Left kidney (tissue), 2 donors: Measurements from ENCODE around the gene KATNAL1. TPM values are rescaled to one million over a fixed set of nuclear protein-coding genes. Genes with fewer than 3 reads are reported as not detected.

Experiments
- DNase-seq: peaks from one replicate; pipeline ENCODE4 v3.0.0-alpha.2; 2013
- polyA plus RNA-seq: library from polyadenylated mRNA; unstranded; fragments of 120-200 nt; gene quantifications from one replicate; pipeline ENCODE4 v1.2.1, GENCODE V29; 2013; ENCODE audit not compliant: insufficient read length

KATNAL1 gene
- polyA plus RNA-seq, 1 donor = 16.7 TPM

DNA sequence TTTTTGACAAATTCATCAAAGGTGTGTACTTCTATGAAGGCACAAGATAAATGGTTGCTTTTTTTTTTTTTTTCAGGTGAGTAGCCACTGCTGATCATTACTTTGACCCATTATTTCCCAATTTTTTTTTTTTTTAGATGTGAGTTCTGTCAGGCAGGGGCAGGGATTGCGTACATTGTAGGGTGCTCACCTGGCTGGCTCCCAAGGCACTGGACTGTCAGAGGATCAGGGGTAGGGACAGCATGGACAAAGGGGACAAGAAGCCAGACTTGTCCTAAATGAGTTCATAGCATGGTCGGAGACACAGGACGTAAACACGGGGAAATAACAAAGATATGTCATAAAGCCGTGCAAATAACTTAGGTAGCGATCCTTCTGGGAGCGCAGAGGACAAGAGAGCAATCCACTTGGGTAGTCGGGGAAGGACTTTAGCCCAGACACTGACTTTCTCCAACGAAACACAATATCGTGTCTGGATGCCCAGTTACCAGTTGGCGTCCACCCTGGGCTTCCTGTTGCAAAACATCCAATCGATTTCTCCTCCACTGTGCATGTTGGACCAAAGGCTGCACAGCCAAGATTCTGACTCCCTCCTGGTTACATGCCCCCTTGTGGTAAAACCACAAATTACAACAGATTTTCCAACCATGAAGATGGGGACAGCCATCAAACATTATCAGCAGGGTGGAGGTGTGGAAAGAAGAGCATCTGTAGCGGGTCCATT lies 27.5 kb upstream of the KATNAL1 start:
- no peak for DNase-seq

DNA sequence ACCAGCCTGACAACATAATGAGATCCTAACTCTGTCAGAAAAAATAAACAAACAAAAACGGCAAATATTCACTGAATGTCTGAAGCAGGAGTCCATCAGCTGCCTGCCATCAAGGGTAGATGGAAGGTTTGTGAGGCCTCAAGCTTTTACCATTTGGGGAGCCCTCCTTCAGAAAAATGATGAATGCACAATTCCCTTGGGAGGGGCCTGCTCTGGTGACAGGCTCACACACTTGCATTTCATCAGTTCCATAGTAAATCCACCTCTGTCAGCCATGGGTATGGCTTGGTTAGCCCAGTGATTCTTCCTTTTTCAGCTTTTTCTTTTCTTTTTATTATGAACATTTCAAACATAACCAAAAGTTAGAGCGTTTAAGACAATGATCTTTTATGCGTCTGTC lies 26.3 kb upstream of the KATNAL1 start:
- DNase-seq = no peak

DNA sequence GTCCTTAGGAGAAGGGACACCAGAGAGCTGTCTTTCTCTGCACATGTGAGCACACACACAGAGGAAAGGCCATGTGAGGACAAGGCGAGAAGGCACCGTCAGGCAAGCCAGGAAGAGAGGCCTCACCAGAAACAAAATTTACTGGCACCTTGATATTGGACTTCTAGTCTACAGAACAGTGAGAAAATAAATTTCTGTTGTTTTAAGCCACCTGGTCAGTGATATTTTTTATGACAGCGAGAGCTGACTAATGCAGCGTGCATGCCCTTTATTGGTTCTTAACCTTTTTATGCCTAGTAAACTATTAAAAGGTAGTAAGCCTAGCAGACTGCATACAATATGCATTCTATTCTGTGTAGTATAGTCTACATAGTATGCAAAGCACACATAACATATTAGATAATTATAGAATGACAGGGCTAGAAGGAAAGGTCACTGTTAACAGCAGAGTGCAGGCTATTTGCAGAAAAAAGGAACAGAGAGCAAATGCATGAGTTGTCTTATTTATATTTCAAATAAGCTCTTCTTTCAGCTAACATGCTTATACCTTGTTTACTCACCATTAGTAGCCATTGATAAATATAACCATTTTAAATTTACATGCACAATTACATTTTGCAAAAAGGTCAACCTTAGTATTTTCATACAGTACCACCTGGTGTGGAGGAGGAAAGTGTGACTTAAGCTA lies 25.2 kb upstream of the KATNAL1 start:
- no peak for DNase-seq

DNA sequence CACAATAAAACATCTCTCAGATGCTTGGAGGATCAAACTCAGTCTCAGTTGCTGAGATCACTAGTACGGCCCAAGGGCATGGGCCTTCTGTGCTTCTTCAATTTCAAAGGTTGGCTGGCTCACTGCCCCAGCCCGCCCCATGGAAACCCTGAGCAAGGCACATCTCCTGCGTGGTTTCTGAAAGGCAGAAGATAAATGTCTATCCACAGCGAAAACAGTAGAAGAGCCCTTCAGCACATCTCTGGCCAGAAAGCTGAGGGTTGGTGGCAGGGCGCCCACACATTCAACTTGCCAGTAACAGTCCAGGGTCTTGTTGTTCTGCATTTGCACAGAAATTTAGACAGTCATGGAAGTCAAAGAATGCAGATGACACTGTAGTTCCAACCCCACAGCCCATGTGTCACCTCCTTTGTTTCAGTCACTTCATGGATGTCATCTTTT lies 24.0 kb upstream of the KATNAL1 start:
- DNase-seq = no peak

DNA sequence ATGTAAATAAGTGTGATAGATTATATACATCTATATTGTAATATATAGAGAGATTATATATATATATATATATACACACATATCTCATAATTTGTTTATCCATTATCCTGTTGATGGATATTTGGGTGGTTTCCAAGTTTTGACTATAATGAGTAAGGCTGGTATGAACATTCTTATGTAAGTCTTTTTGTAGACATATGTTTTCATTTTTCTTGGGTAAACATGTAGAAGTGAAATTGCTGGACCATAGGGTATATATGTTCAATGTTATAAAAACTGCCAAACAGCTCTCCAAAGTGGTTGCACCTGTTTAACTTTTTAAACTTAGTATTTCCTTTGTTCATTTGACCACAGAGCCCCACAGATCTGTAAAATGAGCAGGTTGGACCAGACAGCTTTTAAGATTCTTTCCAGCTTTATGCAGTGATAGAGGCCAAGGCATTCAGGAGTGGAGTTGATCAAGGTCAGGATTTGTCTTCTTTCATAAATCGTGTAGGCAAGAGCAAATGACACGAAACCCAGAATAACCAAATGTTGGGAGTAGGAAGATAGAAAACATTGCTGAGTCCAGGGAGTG lies 21.7 kb upstream of the KATNAL1 start:
- no peak for DNase-seq

DNA sequence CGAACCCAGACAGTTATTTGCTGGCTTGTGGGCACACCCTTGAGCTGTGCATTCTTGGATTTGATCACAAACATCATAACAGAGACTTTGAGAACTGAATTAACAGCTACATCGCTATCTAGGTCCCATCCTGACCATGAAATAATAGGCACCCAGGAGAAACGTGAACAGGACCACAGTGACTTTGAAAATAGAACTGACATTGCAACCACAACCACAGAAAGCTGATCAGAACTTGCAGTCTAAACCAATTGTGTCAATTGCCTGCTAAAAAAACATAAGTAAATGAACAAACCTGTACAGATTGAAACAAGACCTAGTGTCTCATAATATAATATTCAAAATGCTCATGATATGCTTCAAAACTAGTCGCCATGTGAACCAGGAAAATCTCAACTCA lies 18.3 kb upstream of the KATNAL1 start:
- no peak for DNase-seq

DNA sequence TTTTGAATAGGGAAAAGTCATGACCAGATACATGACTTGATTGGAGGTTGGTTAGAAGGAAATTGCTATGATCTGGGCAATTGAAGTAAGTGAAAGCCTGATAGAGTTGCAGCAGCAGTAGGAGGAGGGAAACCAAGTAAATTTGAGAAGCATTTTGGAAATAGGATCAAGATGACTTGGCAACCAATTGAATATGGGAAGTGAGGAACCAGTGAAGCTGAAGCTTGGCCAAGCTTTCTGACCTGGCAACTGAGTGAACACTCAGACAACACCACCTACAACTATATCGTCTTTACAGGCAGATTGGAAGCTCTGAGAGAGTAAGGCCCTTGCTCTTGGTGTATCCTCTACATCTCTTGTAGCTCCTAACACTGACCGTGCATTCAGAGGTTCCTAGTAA lies 16.2 kb upstream of the KATNAL1 start:
- no peak for DNase-seq

DNA sequence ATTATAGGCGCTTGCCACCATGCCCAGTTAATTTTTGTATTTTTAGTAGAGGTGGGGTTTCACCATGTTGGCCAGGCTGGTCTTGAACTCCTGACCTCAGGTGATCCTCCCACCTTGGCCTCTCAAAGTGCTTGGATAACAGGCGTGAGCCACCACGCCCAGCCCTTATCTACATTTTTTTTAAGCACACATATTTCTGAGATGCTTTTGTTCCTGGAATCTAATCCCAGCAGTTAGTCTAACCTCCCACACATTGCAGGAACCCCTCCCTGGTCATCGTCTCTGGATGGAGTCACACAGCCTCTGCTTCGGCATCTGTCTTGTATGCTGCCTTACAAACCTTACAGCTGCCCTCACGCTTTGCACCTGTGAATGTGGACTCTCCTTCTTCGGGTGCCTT lies 15.1 kb upstream of the KATNAL1 start:
- DNase-seq = no peak

DNA sequence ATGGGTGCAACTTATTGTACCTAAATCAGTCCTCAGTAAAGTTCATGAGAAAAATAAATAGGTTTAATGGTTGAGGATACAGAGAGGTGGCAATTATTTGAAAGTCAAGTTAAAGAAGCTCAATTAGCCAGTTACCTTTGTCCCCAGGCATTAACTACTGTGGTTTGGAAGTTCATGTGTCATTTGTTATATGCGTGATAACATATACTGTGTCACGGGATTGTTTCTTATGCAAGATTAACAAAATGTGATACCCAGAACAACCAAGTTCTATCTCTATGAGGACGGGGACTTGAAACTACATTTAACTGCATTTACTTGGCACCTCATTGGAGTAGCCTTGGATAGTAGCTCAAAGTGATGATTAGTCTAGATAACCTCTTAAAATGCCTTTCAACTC lies 13.9 kb upstream of the KATNAL1 start:
- DNase-seq = no peak

DNA sequence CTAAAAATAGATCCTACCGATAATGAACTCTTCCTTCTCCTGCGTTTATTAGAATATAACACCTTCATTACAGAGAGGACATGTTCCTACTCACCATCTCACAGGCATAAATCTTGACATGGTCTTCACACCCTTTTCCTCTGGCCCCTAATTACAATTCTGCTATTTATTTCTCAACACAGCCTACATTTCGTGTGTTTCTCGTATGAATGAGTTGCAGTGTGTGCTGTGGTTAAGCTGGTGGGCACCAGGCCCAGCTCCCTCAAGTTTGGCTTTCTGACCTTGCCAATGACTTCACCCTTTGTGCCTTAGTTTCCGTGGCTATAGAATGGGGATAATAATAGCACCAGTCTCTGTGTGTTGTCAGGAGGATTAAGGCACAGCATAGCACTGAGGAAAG lies 12.3 kb upstream of the KATNAL1 start:
- DNase-seq = no peak

DNA sequence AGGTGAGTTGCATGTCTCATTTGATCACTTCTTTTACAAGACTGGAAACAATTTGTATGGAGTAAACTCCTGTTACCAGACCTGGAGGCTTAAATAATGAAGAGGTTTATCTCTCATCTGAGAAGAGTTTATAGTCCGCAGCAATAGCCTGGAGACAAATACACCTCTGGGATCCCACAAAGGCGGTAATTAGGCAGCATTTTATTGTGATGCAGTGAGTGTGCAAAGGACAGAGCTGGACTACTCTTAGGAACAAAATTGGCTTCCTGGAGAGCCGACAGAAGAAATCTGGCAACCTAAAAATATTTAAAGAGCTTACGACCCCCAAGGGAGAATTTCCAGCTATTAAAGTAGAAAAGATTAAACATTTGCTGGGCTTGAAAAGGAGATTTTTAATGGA lies 11.8 kb upstream of the KATNAL1 start:
- no peak for DNase-seq

DNA sequence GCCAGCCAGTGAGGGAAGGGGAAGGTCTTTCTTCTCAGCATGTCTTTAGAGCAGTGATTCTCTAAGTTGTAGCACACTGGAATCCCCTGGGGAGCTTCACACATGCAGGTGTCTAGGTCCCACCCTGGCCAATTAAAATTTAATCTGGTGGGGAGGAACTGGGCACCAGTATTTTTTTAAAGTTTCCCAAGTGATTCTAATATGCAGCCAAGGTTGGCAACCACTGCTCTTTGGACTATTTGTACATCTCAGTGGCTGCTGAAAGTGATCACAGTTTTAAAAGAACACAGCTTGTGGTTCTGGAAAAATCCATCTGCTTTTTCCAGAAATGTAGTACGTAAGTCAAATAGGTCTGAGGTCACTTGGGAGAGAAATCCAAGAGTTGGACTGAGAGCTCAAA lies 10.7 kb upstream of the KATNAL1 start:
- DNase-seq = no peak

DNA sequence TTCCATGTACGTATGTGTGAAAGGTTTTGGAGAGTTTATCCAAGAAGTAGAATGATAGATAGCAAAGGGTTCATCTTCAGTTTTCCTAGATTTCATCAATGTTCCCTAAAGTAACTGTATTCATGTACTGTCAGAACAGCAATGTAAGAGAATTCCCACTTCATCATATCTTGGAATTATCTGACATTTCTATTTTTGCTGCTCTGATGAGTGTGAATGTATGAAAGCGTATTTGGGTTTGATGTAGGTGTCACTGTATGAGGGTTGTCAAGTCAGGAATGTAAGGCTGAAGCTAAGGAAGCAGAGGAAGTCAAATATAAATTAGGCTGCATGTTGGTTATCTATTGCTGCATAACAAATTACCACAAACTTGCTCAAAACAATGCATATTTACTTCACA lies 7.2 kb upstream of the KATNAL1 start:
- DNase-seq = no peak

DNA sequence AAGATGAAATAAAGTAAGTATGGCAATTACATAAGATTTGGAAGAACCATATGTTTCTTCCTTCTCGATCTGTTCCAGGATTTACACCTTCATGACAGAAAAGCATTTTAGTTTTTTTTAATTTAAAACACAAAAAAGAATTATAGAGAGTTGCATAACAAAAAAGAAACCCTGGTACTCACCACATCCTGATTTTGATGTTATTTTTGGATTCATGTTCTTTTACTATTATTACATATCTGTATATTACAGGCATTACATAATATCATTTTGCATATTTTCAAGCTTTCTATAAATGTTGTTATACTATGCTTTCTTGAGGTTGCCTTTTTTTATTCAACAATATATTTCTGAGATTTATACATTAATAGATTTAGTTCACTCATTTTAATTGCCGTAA lies 6.7 kb upstream of the KATNAL1 start:
- no peak for DNase-seq

DNA sequence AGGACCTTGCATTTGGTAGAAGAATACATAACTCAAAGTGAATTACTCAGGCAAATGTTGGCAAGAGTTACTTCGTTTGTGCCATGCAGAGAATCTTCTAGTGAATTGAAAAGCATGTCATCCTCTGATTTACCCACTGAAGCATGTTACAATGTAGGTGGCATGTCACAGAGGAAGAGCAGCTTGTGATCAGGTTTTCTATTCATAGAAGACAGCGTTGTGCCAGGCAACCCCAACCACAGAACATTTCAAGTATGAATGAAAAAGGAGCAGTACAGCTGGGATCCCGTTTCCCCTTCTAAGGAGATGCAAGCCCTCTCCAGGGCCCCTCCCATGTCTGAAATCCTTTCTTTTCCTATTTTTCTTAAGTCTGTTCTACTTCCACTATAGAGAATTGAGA lies 6.0 kb upstream of the KATNAL1 start:
- no peak for DNase-seq

DNA sequence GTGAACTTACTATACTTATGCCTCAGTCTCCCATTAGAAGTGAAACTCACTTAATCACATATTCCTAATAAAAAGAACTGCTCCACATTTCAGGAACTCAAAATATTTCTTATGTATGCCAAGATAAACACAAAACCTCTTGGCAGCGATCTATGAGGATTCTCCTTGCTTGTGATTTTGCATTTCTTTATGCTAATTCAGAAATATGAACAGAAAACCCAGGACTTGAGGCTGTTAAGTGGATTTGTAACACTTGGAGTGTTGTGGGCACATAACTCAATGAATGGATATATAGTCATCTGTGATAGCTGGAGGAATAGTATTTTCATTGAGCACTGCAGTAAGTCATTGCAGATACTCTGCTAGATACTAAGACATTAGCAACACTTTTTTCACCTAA lies 5.6 kb upstream of the KATNAL1 start:
- no peak for DNase-seq

DNA sequence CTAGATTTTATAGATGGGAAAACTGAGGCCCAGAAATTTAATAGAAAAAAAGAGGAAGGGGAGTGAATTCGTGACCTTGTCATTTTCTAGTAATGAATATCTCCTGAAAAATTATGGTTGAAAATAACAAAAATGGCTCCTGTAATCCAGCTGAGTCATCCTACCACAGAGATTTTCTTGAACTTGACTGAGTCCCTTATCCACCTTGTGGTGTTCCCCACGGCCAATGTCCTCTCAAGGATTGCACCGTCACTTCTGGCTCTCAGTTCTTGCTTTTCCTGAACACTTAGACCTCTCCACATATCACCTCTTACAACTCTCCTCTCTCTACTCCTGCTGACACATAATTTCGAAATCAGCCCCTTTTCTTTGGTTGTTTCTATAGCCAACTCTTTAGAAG lies 1.2 kb upstream of the KATNAL1 start:
- no peak for DNase-seq

DNA sequence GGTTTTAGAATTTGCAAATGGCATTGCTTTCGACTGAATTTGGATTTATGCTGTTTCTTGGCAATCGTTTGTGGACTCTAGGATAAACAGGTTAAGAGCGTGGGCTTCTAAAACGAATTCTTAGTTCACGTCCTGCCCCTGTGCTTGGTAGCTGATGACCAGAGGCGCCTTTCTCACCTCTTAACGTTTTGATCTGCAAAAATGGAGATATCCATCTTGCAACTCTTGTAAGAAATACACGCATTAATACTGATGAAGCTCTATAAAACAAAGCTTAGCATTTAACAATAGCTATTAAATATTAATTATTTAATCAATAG lies 580 bp upstream of the KATNAL1 start:
- DNase-seq = no peak

DNA sequence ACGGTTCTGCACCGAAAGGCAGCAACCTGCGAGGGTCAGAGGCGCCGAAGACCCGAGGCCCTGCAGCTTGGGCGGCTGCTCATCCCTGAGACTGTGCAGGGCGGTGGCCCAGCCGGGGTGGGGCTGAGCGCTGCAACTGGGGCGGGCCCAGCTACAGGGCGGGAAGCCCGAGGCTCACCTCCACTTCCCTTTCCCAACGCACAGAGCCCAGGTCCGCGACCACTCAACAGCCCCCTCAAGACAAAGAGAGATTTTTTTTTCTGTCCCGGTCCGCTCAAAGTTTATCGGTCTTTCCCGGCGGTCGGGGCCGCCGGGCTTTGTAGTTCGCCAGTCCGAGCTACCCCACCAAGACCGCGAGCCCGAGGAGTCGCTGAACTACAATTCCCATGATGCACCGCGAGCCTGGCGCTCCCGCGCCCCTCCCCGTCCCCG lies 573 bp downstream of the KATNAL1 start:
- DNase-seq = peak; percentile 94

DNA sequence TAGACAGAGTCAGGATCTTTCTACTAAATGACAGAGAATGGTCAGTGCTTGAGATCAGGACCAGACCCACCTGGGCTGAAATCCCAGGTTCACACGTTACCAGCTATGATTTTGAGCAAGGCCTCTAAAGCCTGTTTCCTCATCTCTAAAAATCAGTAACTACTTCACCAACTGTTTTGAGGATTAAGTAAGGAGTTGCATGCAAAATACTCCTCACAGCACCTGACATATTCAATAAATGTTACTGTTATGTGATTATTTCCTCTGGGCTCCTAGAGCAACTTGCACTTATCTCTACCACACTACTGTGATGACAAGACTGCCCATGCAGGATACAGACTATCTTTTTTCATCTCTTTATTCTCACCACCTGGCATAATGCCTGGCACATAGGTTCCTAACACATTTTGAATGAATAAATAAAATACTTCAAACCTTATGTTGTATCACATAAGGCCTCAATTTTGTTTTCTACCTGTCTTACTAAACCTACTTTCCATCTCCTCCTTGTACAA lies 1.8 kb downstream of the KATNAL1 start:
- DNase-seq = no peak

DNA sequence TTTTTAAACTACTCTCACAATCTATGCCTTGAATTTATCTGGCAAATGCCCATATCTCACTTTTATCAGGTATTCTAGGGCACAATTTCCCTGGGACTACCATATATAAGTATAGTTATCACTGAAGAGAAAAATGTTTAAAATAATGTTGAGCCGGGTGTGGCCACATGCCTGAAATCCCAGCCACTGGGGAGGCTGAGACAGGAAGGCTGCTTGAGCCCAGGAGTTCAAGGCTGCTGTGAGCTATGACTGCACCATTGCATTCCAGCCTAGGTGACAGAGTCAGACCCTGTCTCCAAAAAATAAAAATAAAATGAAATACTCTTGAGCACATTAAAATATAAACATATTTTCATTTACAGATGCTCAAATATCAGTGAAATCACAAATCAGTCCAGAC lies 4.1 kb downstream of the KATNAL1 start:
- DNase-seq = no peak

DNA sequence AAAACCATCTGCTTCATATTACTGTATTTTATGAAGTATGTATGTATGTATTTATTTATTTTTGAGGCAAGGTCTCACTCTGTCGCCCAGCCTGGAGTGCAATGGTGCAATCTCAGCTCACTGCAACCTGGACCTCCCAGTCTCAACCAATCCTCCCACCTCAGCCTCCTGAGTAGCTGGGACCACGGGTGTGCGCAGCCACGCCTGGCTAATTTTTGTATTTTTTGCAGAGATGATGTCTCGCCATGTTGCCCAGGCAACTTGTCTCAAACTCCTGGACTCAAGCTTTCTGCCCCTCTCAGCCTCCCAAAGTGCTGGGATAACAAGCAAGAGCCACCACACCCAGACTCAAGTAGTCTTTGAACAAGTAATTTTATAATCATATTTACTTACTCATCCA lies 5.5 kb downstream of the KATNAL1 start:
- DNase-seq = no peak

DNA sequence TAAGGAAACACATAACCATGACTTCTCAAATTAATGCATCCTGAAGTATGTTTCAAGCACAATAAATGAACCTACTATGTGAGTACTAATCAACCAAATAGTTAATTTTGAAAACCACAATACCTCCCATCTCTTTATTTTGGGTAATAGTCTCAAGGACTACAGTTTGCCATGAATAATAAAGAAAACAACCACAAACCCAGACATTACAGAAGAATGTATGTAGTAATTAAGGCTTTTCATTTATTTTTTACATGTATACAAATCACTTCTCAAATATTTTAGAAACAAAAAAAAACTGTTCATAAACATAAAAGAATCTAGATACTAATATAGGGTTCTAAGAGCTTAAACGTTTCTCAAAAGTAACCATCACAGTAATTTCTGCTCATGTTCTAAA lies 6.8 kb downstream of the KATNAL1 start:
- no peak for DNase-seq

DNA sequence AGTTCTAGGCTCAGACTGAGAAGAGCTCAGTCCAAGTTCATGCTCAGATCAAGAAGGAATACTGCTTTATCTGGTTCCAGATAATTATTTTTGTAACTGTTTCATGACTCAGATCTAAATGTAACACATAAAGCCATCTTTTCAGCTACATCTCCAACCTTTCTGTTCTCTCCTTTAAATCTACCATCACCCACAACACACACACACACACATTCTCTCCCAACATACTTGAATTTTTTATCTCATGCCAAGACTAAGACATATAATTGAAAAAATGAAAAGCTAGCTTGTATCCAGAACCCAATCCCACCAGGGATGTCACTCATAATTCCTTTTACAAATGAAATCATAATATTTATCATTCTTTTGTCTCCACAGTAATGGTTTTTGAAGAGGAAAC lies 7.6 kb downstream of the KATNAL1 start:
- DNase-seq = no peak
